Colonic mucosa (tissue), 4 donors: ENCODE results near the gene PDPK1. TPM values are rescaled to one million over a fixed set of nuclear protein-coding genes. Genes with fewer than 3 reads are reported as not detected.

Experiments
- DNase-seq: peaks from one replicate; pipeline ENCODE4 v3.0.0-alpha.2; 2020
- H3K27ac ChIP-seq: fragments of 200-600 bp; one replicate; pipeline ENCODE4 v1.8.0; 2021
- H3K27me3 ChIP-seq: fragments of 200-600 bp; one replicate; pipeline ENCODE4 v1.8.0; 2021
- H3K36me3 ChIP-seq: fragments of 200-600 bp; one replicate; pipeline ENCODE4 v1.8.0; 2021
- H3K4me1 ChIP-seq: fragments of 200-600 bp; one replicate; pipeline ENCODE4 v1.8.0; 2021; ENCODE audit warnings: mild to moderate bottlenecking
- H3K4me3 ChIP-seq: fragments of 200-600 bp; one replicate; pipeline ENCODE4 v1.8.0; 2021
- H3K9ac ChIP-seq, 2 donors: one replicate each; pipeline ENCODE4 v1.7.0; 2013; ENCODE audit warnings: control low read depth in 2 of 2, low read depth in 2 of 2, low read length in 2 of 2
- H3K9me3 ChIP-seq: fragments of 200-600 bp; one replicate; pipeline ENCODE4 v1.8.0; 2021
- CTCF ChIP-seq: fragments of 200-600 bp; IDR thresholded peaks from one replicate; pipeline ENCODE4 v1.8.0; 2022; ENCODE audit warnings: antibody characterized with exemption, mild to moderate bottlenecking
- intact Hi-C: fragments of 100-400 bp; cut with DNase I; formaldehyde crosslinking; loops from one replicate; pipeline ENCODE4 v1.14.1; 2022
- total RNA-seq, 2 donors: library from RNA; stranded (reverse); fragmentation: NEBNext Ultra II Directional in 1 of 2; extraction: Animal tissue kit (Norgen Biotek cat#: 25700) in 1 of 2; gene quantifications; one replicate each; pipeline ENCODE4 v1.2.1, GENCODE V29; 2021
- donor health status: healthy.
- donor health status: DM: no; HTN: no; CAD: no.
- donor health status: DM: no; HTN: no; CAD: no.

Gene PDPK1
- total RNA-seq: 10 to 100 TPM; 60.4 to 71.5 TPM

DNA sequence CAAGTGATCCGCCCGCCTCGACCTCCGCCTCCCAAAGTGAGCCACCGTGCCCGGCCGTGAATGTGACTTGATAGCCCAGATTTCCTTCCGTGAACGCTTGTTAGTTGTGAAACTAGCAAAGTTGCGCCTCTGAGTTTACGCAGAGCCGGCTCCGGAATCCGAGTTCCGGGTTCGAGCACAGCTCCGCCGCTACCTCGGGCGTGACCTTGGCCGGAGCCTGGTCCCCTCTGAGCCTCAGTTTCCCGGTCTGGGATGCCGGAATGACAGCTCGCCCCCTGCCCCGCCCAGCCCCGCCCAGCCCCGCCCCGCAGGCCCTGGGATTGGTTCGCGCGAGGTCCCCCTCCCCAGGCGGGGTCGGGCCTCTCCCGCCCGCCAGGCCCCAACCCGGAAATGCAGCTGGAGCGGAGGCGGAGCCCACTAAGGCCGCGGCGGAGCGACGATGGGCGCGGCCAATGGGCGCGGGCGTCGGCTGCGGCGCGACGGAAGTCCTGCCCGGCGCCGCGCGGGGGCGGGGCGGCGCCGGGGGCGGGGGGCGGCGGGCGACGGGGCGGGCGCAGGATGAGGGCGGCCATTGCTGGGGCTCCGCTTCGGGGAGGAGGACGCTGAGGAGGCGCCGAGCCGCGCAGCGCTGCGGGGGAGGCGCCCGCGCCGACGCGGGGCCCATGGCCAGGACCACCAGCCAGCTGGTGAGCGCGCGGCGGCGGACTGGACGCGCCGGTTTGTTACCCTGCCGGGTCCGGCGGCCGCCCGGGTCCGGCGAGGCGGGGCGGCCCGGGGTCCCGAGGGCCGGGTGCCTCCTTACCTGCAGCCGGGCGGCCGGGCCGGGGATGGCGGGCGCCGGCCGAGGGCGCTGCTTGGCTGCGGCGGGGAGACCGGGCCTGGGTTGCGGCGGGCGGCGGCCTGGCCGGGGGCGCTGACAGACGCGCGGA, at the start of gene PDPK1:
Gene PDPK1, plus strand, starts transcription at position 571 of the 929 bp plus-strand sequence. Its CDS starts 92 bp downstream, at position 663.
- Histone ChIP-seq H3K9me3 (no peaks in the 10 kb centered on the region), H3K36me3 (no peaks in the 10 kb centered on the region), H3K27me3 (no peaks in the 10 kb centered on the region), H3K9ac (peak within 1 kb of the TSS; percentile 68 to 90), H3K27ac (peak within 1 kb of the TSS; percentile 92), H3K4me1 (peaks cover 25% of the 10 kb centered on the region), H3K4me3 (peak within 1 kb of the TSS; percentile 51)
- TF ChIP-seq CTCF: no peak
- intact Hi-C loops: no loop called here
- peak; percentile 92 for DNase-seq

GRCh38 chr16:2489581-2489980, 48.2 kb upstream of the PDPK1 start:
- no peak for TF ChIP-seq CTCF
- no peak overlapping the region for H3K9ac ChIP-seq
- no peak for DNase-seq
- H3K4me3 ChIP-seq: no peak overlapping the region
- no peak overlapping the region for H3K27ac ChIP-seq
- peaks cover 7% of the 10 kb centered on the region for H3K4me1 ChIP-seq
- no peaks in the 10 kb centered on the region for H3K36me3 ChIP-seq
- no peaks in the 10 kb centered on the region for H3K9me3 ChIP-seq
- intact Hi-C loops: no loop called here
- H3K27me3 ChIP-seq: no peaks in the 10 kb centered on the region

DNA sequence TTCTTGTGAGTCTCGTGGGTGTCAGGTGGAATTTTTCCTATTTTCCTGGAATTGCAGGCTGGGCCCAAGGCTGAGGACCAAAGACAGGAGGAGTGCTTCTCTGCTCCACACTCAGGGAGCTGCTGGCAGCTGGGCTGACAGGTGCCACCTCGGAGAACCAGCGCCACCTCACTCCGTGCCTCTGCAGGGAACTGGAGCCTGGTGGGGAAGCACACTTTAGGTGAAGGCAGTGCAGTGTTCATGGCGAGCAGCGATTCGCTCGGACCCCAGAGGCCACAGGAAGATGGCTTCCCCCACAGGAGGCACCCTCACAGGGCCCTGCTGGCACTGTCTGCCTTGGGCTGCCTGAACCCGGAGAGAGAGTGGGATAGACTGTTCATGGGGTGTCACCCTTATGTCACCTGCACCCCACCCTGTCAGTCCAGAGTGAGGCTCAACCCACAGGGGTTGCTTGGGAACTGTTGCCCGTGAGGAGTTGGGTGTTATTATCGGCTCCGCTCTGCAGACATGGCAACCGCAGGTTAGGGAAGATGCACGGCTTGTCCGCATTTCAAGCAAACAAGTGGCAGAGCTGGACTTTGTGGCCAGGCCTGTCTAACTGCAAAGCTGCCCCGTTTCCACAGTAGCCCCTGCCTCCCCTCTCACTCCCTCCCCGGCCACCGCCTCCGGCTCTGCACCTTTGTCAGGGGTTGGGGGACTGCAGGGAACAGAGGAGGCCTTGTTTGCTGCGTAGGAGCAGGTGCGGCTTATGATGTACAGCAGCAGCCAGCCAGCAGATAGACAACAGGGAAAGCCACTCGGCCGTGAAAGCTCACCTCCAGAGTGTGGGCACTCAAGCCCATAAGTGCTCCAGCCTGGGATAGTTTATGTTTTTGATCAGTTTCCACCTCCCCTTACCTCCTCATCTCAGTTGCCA, 47.4 kb upstream of the PDPK1 start:
- Histone ChIP-seq H3K9ac (no peak overlapping the region), H3K9me3 (no peaks in the 10 kb centered on the region), H3K27ac (no peak overlapping the region), H3K4me3 (no peak overlapping the region), H3K36me3 (no peaks in the 10 kb centered on the region), H3K27me3 (no peaks in the 10 kb centered on the region), H3K4me1 (peaks cover 7% of the 10 kb centered on the region)
- TF ChIP-seq CTCF: no peak
- intact Hi-C loops: no loop called here
- no peak for DNase-seq

DNA sequence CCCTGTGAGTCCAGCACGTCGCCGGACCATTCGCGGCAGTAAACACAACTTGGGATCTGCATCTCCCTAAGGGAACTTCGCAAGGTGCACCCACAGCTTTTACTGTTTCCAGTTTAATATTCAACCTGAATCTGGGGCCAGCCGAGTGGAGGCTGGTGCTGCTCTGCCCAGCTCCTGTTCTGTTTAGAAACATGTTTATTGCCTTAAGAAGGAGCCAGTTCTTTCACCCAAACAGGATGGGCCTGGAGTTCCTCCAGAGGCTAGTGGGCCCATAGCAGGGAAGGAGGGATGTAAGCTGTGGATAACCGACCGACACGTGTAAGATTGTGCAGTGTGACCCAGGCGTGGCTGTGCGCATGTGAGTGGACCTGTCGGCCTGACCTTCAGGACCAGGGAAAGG, 45.5 kb upstream of the PDPK1 start:
- no peak overlapping the region for H3K9ac ChIP-seq
- intact Hi-C loops: no loop called here
- H3K27me3 ChIP-seq: no peaks in the 10 kb centered on the region
- no peaks in the 10 kb centered on the region for H3K9me3 ChIP-seq
- H3K27ac ChIP-seq: no peak overlapping the region
- H3K4me3 ChIP-seq: no peak overlapping the region
- no peak for TF ChIP-seq CTCF
- DNase-seq: no peak
- H3K36me3 ChIP-seq: no peaks in the 10 kb centered on the region
- H3K4me1 ChIP-seq: peaks cover 7% of the 10 kb centered on the region

GRCh38 chr16:2493605-2494004, 44.2 kb upstream of the PDPK1 start:
- H3K9ac ChIP-seq: no peak overlapping the region
- intact Hi-C loops: no loop called here
- H3K27ac ChIP-seq: no peak overlapping the region
- no peaks in the 10 kb centered on the region for H3K36me3 ChIP-seq
- peaks cover 7% of the 10 kb centered on the region for H3K4me1 ChIP-seq
- no peak for DNase-seq
- no peaks in the 10 kb centered on the region for H3K27me3 ChIP-seq
- no peak for TF ChIP-seq CTCF
- H3K4me3 ChIP-seq: no peak overlapping the region
- no peaks in the 10 kb centered on the region for H3K9me3 ChIP-seq
